Activated T-helper 2 cell treated with anti-CD3 and anti-CD28 coated beads, Interferon-gamma antibody, Interleukin-2, Interleukin-4, amounts not matched to agents 10 μg/mL and 5 μg/mL and 100 μg/mL, durations not matched to agents 14 hours and 24 hours and 36 hours (primary cell): Measurements from ENCODE around the gene PGF. TPM values are rescaled to one million over a fixed set of nuclear protein-coding genes. Genes with fewer than 3 reads are reported as not detected.

Experiments used
- DNase-seq: peaks from one replicate; pipeline ENCODE4 v3.0.0; 2021; ENCODE audit warnings: low spot score
- H3K27ac Mint-ChIP-seq: one replicate; pipeline ENCODE4 v1.8.0; 2021; ENCODE audit warnings: mixed read lengths
- H3K27me3 Mint-ChIP-seq: one replicate; pipeline ENCODE4 v1.8.0; 2021; ENCODE audit warnings: low read depth, mixed read lengths
- H3K36me3 Mint-ChIP-seq: one replicate; pipeline ENCODE4 v1.8.0; 2021; ENCODE audit warnings: low read depth, mixed read lengths
- H3K4me1 Mint-ChIP-seq: one replicate; pipeline ENCODE4 v1.8.0; 2021; ENCODE audit warnings: low read depth, mixed read lengths
- H3K4me3 Mint-ChIP-seq: one replicate; pipeline ENCODE4 v1.8.0; 2021; ENCODE audit warnings: low read depth, mild to moderate bottlenecking, moderate library complexity, mixed read lengths
- H3K9me3 Mint-ChIP-seq: one replicate; pipeline ENCODE4 v1.8.0; 2021; ENCODE audit warnings: mixed read lengths
- intact Hi-C: fragments of 100-400 bp; cut with micrococcal nuclease; formaldehyde crosslinking; loops from one replicate; pipeline ENCODE4 v1.15.1; 2023
- total RNA-seq: library from RNA; stranded (reverse); gene quantifications from 2 replicates; pipeline ENCODE4 v1.2.3, GENCODE V29; 2022

The PGF gene
- total RNA-seq, 1 donor from 2014 or later = 0.39 TPM

- H3K4me1 Mint-ChIP-seq = no peaks in the 10 kb centered on the region
- H3K9me3 Mint-ChIP-seq = no peaks in the 10 kb centered on the region
- no peak overlapping the region for H3K27ac Mint-ChIP-seq
- H3K27me3 Mint-ChIP-seq = no peaks in the 10 kb centered on the region
- no peaks in the 10 kb centered on the region for H3K36me3 Mint-ChIP-seq
- intact Hi-C loops = no loop called here
- no peak overlapping the region for H3K4me3 Mint-ChIP-seq
- no peak for DNase-seq
Measured at GRCh38 chr14:74975059-74975810, 19.8 kb upstream of the PGF start.

DNA sequence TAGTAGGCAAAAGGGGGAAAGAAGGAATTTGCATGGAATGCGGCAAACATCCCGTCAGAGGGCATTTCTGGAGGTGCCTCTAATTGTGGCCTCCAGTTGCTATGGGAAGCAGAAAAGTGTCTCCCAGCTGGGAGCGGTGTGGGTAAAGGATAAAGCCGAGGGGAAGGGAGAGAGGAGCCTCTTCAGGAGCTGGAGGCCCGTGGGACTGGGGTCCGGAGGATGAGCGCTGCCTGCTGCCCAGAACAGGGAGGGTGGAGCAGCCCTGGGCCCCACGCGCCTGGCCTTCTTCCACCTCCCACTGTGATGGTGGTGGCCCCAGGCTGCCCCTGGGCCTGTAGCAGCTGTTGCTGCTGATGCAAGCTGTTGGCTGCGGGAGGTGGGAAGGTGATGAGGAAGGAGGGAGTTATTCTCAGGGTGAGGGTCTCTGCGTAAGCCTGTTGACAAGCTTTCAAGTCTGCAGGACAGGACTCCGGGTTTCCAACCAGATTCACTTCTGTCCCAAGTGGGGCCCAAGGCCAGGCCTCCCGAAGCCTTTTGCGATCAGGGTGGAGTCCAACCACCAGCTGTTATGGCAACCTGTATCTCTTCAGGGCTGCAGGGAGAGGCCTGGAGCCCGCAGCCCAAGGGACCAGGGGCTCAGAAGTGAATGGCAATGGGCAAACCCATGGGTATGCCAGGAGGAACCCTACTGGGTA, 19.1 kb upstream of the PGF start:
- intact Hi-C loops = no loop called here
- Mint-ChIP-seq H3K27ac (no peak overlapping the region), H3K4me3 (no peak overlapping the region)

GRCh38 chr14:74973905-74974363, 18.5 kb upstream of the PGF start:
- no peak overlapping the region for H3K4me3 Mint-ChIP-seq
- no peaks in the 10 kb centered on the region for H3K9me3 Mint-ChIP-seq
- H3K27ac Mint-ChIP-seq = no peak overlapping the region
- peaks cover 2% of the 10 kb centered on the region for H3K27me3 Mint-ChIP-seq
- H3K36me3 Mint-ChIP-seq = no peaks in the 10 kb centered on the region
- no peaks in the 10 kb centered on the region for H3K4me1 Mint-ChIP-seq
- no peak for DNase-seq
- intact Hi-C loops = no loop called here

More for the DNA sequence above, 19.1 kb upstream of the PGF start:
- Mint-ChIP-seq H3K36me3 (no peaks in the 10 kb centered on the region), H3K9me3 (no peaks in the 10 kb centered on the region), H3K27me3 (no peaks in the 10 kb centered on the region), H3K4me1 (no peaks in the 10 kb centered on the region)
- no peak for DNase-seq

- Mint-ChIP-seq H3K27me3 (peaks cover 3% of the 10 kb centered on the region), H3K4me3 (no peak overlapping the region), H3K4me1 (no peaks in the 10 kb centered on the region), H3K9me3 (no peaks in the 10 kb centered on the region), H3K27ac (no peak overlapping the region), H3K36me3 (no peaks in the 10 kb centered on the region)
- DNase-seq = no peak
- intact Hi-C loops = no loop called here
Measured at GRCh38 chr14:74973003-74973653, 17.7 kb upstream of the PGF start.

DNA sequence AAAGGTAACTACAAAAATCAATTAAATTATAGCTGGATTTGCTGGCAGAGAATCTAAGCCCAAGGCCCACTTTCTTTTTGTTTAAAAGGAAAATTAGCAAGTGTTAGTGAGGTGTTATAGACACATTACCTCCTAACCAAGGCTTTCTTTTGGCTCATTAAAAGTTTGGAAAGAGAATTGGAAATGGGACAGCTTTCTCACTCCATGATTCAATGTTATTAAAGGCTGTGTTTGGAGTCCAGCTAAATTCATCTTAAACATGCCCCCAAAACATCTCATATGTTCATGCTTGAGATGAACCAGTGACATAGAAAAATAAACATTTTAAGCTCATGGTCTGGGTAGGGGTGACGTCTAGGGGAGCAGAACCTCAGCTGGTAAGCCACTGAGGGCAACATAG, 13.4 kb upstream of the PGF start:
- no peak for DNase-seq
- Mint-ChIP-seq H3K27ac (no peak overlapping the region), H3K9me3 (no peaks in the 10 kb centered on the region), H3K4me1 (peaks cover 1% of the 10 kb centered on the region), H3K36me3 (no peaks in the 10 kb centered on the region), H3K27me3 (peaks cover 12% of the 10 kb centered on the region), H3K4me3 (no peak overlapping the region)
- intact Hi-C loops = no loop called here

GRCh38 chr14:74965486-74966153, 10.2 kb upstream of the PGF start:
- H3K36me3 Mint-ChIP-seq = no peaks in the 10 kb centered on the region
- no peaks in the 10 kb centered on the region for H3K9me3 Mint-ChIP-seq
- DNase-seq = no peak
- no peak overlapping the region for H3K4me3 Mint-ChIP-seq
- peaks cover 20% of the 10 kb centered on the region for H3K27me3 Mint-ChIP-seq
- H3K27ac Mint-ChIP-seq = no peak overlapping the region
- peaks cover 1% of the 10 kb centered on the region for H3K4me1 Mint-ChIP-seq
- intact Hi-C loops = no loop called here

DNA sequence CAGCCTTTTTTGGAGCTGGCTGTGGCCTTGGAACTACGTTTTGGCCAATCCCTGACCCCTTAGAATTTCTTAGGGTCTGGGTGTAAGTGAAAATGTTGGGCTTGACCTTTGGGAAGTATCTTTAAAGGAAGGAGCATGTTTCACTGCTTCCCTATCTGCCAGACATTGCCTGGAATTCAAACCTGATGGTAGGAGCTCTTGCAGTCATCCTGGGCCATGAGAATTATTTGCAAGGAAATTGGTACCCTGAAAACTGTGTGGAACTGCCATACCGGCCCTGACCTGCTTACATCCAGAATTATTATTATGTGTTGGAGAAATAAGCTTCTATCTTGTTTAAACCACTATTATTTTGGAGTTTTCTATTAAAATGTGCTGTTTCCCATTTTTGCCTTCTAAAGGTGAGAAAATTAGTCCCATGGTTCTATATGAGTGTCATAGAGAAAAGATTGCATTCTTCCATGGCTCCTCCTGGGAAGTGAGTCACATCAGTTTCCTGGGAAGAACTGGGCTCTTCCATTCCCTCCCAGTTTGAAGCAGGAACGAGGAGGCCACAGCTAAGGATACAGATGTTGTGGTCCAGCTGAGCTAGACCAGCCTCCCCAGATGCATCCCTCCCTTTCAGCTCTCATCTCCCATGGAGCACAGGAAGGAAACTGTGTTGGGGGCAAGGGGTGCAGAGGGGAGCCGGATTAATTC, 9.5 kb upstream of the PGF start:
- Mint-ChIP-seq H3K36me3 (no peaks in the 10 kb centered on the region), H3K27ac (no peak overlapping the region), H3K27me3 (peaks cover 20% of the 10 kb centered on the region), H3K4me1 (peaks cover 1% of the 10 kb centered on the region), H3K4me3 (no peak overlapping the region), H3K9me3 (no peaks in the 10 kb centered on the region)
- DNase-seq = no peak
- intact Hi-C loops = no loop called here

- no peak overlapping the region for H3K27ac Mint-ChIP-seq
- H3K36me3 Mint-ChIP-seq = no peaks in the 10 kb centered on the region
- no peak overlapping the region for H3K4me3 Mint-ChIP-seq
- intact Hi-C loops = no loop called here
- H3K4me1 Mint-ChIP-seq = peaks cover 1% of the 10 kb centered on the region
- H3K27me3 Mint-ChIP-seq = peaks cover 18% of the 10 kb centered on the region
- H3K9me3 Mint-ChIP-seq = no peaks in the 10 kb centered on the region
- DNase-seq = no peak
Measured at GRCh38 chr14:74963705-74964271, 8.4 kb upstream of the PGF start.

DNA sequence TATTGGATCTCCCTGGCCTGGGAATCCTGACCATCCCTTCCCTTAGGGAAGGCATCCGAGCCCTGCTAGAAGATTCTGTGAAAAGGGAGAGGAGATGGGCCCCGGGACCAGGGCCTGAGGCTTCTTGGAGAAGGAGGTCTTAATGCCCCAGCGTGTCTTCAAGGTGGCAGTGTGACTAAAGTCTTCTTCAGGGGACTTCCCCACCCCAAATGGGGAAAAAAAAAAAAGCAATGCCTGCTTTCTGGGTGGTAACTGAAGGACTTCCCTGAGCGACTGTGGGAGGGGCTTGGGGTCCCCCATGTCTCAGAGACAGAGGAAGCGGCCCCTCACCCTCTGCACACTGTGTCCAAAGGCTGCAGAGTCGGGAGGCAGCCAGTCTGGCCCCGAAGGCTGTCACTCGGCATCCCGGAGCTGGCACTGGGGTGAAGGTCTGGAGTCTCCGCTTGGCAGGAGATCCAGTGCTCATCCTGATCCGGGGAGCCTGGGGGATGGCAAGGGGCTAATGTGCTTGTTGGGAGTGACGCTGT, 7.8 kb upstream of the PGF start:
- H3K9me3 Mint-ChIP-seq = no peaks in the 10 kb centered on the region
- intact Hi-C loops = no loop called here
- H3K36me3 Mint-ChIP-seq = no peaks in the 10 kb centered on the region
- H3K4me1 Mint-ChIP-seq = peaks cover 1% of the 10 kb centered on the region
- no peak overlapping the region for H3K4me3 Mint-ChIP-seq
- no peak overlapping the region for H3K27ac Mint-ChIP-seq
- DNase-seq = no peak
- H3K27me3 Mint-ChIP-seq = peaks cover 18% of the 10 kb centered on the region

- Mint-ChIP-seq H3K36me3 (no peaks in the 10 kb centered on the region), H3K27me3 (peaks cover 18% of the 10 kb centered on the region), H3K4me1 (peaks cover 1% of the 10 kb centered on the region), H3K9me3 (no peaks in the 10 kb centered on the region), H3K4me3 (no peak overlapping the region), H3K27ac (no peak overlapping the region)
- no peak for DNase-seq
- intact Hi-C loops = no loop called here
Measured at GRCh38 chr14:74962493-74962892, 7.1 kb upstream of the PGF start.

DNA sequence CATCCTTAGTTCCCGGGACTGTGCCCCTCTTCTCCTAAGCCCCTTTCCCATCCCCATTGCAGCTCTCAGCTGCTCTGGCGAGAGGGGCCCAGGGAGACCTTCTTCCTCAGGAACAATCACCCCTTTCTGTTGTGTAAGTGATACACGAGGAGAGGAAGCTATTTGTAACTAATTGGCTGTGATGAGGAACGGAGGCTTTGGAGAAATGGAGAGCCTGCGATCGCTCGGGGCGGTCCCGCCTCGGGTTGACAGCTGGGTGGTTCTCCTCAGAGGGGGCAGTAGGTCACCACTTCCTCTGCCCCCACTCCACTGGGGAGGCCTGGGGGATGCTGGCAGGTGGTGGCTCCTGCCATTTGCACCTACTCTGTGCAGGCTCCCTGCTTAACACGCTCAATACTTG, 6.6 kb upstream of the PGF start:
- no peak overlapping the region for H3K27ac Mint-ChIP-seq
- no peak overlapping the region for H3K4me3 Mint-ChIP-seq
- H3K27me3 Mint-ChIP-seq = peaks cover 20% of the 10 kb centered on the region
- no peak for DNase-seq
- peaks cover 1% of the 10 kb centered on the region for H3K4me1 Mint-ChIP-seq
- H3K36me3 Mint-ChIP-seq = no peaks in the 10 kb centered on the region
- no peaks in the 10 kb centered on the region for H3K9me3 Mint-ChIP-seq
- intact Hi-C loops = no loop called here
